GM10266 (cell line): Measurements from ENCODE around the gene JAKMIP3.

Source experiments
- DNase-seq: peaks from one replicate; pipeline ENCODE4 v3.0.0; 2012; ENCODE audit errors: extremely low spot score
- TF ChIP-seq, protein P1 (sequence below): IDR thresholded peaks from 2 replicates; pipeline ENCODE4 v1.5.1; 2012; ENCODE audit warnings: mild to moderate bottlenecking, low read depth; ENCODE audit not compliant: control insufficient read depth, insufficient read depth; ENCODE audit errors: missing control alignments

JAKMIP3 gene

DNA sequence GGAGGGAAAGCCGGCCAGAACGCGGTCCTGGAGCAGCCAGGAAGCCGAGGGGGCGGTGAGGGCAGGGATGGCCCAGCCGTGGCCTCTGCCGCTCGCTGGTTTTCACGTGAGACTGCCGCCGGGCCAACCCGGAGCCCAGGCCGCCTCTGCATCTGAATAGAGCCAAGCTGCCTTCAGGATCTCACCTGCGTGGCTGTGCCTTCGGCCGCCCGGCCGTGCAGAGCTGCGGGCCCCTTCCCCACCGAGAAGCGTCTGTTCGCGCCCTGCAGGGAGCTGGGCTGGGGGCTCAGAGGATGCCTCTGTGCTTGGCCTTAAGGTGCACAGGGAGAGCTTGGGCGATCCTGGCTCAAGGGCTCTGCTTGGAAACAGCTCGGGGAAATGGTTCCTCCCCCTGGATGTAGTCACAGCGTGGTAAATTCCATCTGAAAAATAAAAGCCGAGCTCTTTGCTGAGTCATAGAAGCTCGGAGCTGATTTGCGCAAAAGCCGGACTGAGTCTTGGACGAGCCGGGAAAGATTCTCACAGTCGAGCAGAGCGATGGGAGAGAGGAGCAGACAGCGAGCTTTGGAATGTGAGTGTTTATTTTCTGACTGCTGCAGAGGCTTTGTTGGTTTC is at the start of gene JAKMIP3:
Gene JAKMIP3 (plus strand): TSS at position 456 of the 615 bp plus-strand sequence. CDS start 38,863 bp downstream, outside the sequence.
- DNase-seq, result no peak
- TF ChIP-seq, protein P1, sequence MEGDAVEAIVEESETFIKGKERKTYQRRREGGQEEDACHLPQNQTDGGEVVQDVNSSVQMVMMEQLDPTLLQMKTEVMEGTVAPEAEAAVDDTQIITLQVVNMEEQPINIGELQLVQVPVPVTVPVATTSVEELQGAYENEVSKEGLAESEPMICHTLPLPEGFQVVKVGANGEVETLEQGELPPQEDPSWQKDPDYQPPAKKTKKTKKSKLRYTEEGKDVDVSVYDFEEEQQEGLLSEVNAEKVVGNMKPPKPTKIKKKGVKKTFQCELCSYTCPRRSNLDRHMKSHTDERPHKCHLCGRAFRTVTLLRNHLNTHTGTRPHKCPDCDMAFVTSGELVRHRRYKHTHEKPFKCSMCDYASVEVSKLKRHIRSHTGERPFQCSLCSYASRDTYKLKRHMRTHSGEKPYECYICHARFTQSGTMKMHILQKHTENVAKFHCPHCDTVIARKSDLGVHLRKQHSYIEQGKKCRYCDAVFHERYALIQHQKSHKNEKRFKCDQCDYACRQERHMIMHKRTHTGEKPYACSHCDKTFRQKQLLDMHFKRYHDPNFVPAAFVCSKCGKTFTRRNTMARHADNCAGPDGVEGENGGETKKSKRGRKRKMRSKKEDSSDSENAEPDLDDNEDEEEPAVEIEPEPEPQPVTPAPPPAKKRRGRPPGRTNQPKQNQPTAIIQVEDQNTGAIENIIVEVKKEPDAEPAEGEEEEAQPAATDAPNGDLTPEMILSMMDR, result no peak

DNA sequence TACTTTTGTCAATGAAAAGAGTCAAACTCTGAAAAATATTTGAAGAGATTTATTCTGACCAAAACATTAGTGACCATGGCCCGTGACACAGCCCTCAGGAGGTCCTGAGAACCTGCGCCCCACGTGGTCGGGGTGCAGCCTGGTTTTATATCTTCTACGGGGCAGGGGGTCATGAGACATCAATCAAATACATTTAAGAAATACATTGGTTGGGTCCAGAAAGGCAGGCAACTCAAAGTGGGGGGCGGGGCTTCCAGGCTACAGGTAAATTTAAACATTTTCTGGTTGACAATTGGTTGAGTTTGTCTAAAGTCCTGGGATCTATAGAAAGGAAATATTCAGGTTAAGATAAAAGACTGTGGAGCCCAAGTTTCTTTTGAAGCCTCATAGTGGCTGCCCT is 49.2 kb upstream of the JAKMIP3 start:
- DNase-seq, result no peak
- TF ChIP-seq, protein P1, result no peak

DNA sequence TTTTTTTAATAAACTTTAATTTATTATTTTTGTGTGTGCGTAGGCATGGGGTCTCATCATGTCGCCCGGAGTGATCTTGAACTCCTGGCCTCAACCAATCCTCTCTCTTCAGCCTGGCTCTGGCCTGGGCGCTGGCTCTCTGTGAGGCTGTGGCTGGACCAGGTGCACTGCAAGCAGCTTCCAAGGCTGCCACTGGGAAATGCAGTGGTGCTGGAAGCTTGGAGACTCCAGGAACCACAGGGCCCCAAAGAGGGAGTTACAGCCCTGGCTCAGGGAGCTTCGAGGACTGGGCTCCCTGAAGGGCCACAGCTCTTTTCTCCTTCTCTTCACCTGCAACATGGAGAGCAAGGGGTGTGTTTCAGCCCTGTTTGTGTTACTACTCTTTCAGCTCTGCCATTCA is 47.3 kb upstream of the JAKMIP3 start:
- no peak for DNase-seq
- TF ChIP-seq, protein P1, result no peak

DNA sequence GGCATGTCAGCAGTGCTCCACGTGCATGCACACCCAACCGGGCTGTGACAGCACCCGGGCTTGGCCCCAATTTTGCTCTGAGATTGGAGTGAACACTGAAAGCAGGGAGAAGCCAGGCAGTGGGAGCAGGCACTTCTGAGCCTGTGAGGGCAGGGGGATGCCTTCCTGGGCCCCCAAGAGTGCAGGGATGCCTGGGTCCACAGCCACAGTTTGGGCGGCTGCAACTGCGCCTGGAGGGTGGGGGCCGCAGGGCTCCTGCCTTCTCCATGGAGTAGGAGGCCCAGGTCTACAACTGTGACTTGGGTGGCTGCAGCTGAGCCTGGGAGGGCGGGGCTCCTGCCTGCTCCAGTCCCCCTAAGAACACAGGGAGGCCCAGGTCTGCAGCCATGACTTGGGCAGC is 46.4 kb upstream of the JAKMIP3 start:
- TF ChIP-seq, protein P1, result no peak
- DNase-seq, result no peak

DNA sequence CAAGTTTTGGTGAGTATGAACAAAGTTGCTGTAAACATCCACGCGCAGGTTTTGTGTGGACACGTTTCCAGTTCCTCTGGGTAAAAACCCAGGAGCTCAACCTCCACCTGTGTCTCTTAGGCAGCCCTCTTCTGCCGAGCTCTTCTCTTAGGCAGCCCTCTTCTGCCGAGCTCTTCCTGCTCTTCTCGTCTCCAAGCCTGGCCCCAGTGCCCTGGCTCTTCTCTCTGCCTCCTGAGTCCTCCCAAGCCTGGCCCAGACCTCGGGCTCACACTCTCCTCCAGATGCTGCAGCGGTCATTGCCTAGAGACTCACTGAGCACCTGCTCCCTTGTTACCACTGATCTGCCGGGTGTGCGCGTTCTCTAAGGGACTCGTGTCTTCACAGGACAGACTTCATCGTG is 45.3 kb upstream of the JAKMIP3 start:
- no peak for DNase-seq
- TF ChIP-seq, protein P1, result no peak

DNA sequence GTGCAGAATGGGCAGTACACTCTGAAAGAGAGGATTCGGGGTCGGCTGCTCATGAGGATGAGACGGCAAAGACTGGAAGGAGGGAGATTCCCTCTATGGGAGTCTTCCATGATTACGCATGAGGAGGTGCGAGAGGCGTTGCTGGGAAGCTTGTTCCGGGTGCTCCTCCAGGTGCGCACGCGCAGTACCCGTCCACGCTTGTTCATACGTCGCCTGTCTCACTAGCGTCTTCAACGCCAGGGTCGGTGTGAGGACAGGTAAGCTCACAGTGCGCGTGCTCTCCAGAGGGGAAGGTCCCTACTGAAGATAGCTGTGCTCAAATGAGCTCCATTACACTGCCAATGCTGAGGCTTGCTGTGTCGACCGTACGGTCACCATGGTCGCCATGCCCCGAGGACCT is 44.7 kb upstream of the JAKMIP3 start:
- DNase-seq, result no peak
- TF ChIP-seq, protein P1, result no peak

DNA sequence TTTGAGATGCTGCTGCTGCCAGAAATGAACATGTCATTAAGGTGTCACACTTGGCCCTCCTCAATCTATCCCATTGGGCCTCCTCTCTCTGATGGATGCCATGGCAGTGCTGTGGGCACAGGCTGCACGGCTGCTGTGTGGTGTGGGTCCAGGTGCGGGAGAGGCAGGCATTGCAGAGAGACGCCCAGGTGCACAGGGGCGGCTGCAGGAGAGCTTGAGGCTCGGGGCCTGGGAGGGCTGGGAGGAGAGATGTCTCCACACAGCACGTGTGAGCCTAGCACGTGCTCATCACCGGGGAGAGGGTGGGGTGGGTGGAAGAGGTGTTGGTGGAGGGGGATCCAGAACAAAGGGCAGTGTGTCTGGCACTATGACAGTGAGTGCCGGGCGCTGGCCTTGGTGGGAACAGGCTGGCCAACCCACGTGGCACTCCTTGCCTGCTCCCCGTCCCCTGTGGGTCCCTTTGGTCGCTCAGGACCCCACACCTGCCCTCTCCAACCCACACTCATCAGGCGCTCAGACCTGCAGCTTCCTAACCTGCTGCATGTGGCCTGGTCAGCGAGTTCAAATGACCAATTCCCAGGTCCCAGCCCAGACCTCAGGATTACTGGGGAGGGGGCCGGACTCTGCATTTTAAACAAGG is 44.1 kb upstream of the JAKMIP3 start:
- no peak for DNase-seq
- TF ChIP-seq, protein P1, result no peak
